Activated B cell treated with CpG ODN at 0.5 μM for 24 hours (primary cell): ENCODE data around the gene PRKAA2. TPM values are rescaled to one million over a fixed set of nuclear protein-coding genes. Genes with fewer than 3 reads are reported as not detected.

Experiments
- ATAC-seq: fragments of 200-7000 bp; cut with Tn5 transposase; one replicate; pipeline ENCODE4 v1.10.0; 2021; ENCODE audit warnings: low read depth, mild to moderate bottlenecking, moderate library complexity
- CTCF ChIA-PET: fragments of 350-600 bp; sonication (Branson Sonifier 250); formaldehyde crosslinking; loops from one replicate; lab custom pipeline; 2021; ENCODE audit warnings: antibody characterized with exemption; lab: Charles Lee
- POLR2A ChIA-PET: fragments of 350-600 bp; sonication (Branson Sonifier 250); formaldehyde crosslinking; loops from one replicate; lab custom pipeline; 2021; ENCODE audit warnings: antibody characterized with exemption; lab: Charles Lee
- DNase-seq: peaks from one replicate; pipeline ENCODE4 v3.0.0; 2022
- H3K27ac Mint-ChIP-seq: one replicate; pipeline ENCODE4 v1.8.0; 2020; ENCODE audit warnings: mixed read lengths
- H3K27me3 Mint-ChIP-seq: one replicate; pipeline ENCODE4 v1.8.0; 2021; ENCODE audit warnings: mixed read lengths
- H3K36me3 Mint-ChIP-seq: one replicate; pipeline ENCODE4 v1.8.0; 2021; ENCODE audit warnings: low read depth, mixed read lengths
- H3K4me1 Mint-ChIP-seq: one replicate; pipeline ENCODE4 v1.8.0; 2021; ENCODE audit warnings: mixed read lengths
- H3K4me3 Mint-ChIP-seq: one replicate; pipeline ENCODE4 v1.8.0; 2020; ENCODE audit warnings: mild to moderate bottlenecking, mixed read lengths
- H3K9me3 Mint-ChIP-seq: one replicate; pipeline ENCODE4 v1.8.0; 2020; ENCODE audit warnings: mixed read lengths
- intact Hi-C: fragments of 100-400 bp; cut with micrococcal nuclease; formaldehyde crosslinking; loops from one replicate; pipeline ENCODE4 v1.15.1; 2024
- total RNA-seq: library from RNA; stranded (reverse); gene quantifications from 2 replicates; pipeline ENCODE4 v1.2.3, GENCODE V29; 2022
- TF ChIP-seq, protein P1 (sequence below): fragments of 200-600 bp; IDR thresholded peaks from one replicate; pipeline ENCODE4 v1.8.0; 2022; ENCODE audit warnings: antibody characterized with exemption, mild to moderate bottlenecking

PRKAA2 gene
- total RNA-seq, 1 donor from 2014 or later: not detected

GRCh38 chr1:56675763-56676162 is 30.6 kb downstream of the PRKAA2 start:
- TF ChIP-seq, protein P1, sequence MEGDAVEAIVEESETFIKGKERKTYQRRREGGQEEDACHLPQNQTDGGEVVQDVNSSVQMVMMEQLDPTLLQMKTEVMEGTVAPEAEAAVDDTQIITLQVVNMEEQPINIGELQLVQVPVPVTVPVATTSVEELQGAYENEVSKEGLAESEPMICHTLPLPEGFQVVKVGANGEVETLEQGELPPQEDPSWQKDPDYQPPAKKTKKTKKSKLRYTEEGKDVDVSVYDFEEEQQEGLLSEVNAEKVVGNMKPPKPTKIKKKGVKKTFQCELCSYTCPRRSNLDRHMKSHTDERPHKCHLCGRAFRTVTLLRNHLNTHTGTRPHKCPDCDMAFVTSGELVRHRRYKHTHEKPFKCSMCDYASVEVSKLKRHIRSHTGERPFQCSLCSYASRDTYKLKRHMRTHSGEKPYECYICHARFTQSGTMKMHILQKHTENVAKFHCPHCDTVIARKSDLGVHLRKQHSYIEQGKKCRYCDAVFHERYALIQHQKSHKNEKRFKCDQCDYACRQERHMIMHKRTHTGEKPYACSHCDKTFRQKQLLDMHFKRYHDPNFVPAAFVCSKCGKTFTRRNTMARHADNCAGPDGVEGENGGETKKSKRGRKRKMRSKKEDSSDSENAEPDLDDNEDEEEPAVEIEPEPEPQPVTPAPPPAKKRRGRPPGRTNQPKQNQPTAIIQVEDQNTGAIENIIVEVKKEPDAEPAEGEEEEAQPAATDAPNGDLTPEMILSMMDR: no peak
- Mint-ChIP-seq H3K9me3 (no peaks in the 10 kb centered on the region), H3K4me1 (no peaks in the 10 kb centered on the region), H3K27me3 (peaks cover 18% of the 10 kb centered on the region), H3K27ac (no peak overlapping the region), H3K36me3 (no peaks in the 10 kb centered on the region), H3K4me3 (no peak overlapping the region)
- intact Hi-C loops: no loop called here
- ChIA-PET POLR2A (no interaction called here), CTCF (no interaction called here)
- DNase-seq (no peak), ATAC-seq (no peak)

DNA sequence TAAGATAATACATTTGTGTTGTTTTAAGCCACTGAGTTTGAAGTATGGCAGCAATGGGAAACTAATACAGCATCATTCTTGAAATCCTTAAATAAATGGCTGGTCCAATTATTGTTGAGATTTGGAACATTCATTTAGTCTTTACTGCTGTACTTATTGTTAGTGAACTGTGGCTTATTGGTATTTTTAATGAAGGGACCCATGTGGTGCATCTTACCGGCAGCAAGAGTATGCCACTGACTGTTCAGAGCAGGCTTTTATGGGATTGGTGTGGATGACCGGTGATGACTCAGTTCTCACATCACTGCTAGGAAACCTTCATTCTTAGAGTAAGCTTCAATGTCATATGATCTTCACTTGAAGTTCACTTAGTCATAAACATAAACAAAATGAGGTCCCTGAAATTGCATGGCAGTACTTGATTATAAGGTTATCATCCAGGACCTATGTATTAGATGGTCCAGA is 31.5 kb downstream of the PRKAA2 start:
- no peak overlapping the region for H3K4me3 Mint-ChIP-seq
- no peaks in the 10 kb centered on the region for H3K36me3 Mint-ChIP-seq
- DNase-seq (no peak), ATAC-seq (no peak)
- no peaks in the 10 kb centered on the region for H3K9me3 Mint-ChIP-seq
- H3K27ac Mint-ChIP-seq: no peak overlapping the region
- CTCF ChIA-PET: no interaction called here
- TF ChIP-seq, protein P1: no peak
- POLR2A ChIA-PET: interaction anchor here (0.6 kb wide), 1 partner anchor 343 kb away, joined by 3 read pairs; no protein-coding TSS in a partner anchor
- H3K4me1 Mint-ChIP-seq: no peaks in the 10 kb centered on the region
- intact Hi-C loops: no loop called here
- peaks cover 16% of the 10 kb centered on the region for H3K27me3 Mint-ChIP-seq

- no peak overlapping the region for H3K27ac Mint-ChIP-seq
- TF ChIP-seq, protein P1: no peak
- no peak overlapping the region for H3K4me3 Mint-ChIP-seq
- H3K36me3 Mint-ChIP-seq: no peaks in the 10 kb centered on the region
- ATAC-seq: no peak
- ChIA-PET CTCF (no interaction called here), POLR2A (no interaction called here)
- intact Hi-C loops: no loop called here
- DNase-seq: no peak
- no peaks in the 10 kb centered on the region for H3K4me1 Mint-ChIP-seq
- no peaks in the 10 kb centered on the region for H3K9me3 Mint-ChIP-seq
- H3K27me3 Mint-ChIP-seq: peaks cover 14% of the 10 kb centered on the region
Measured at GRCh38 chr1:56683569-56683968, 38.5 kb downstream of the PRKAA2 start.

GRCh38 chr1:56686169-56686568 is 41.1 kb downstream of the PRKAA2 start:
- CTCF ChIA-PET: no interaction called here
- no peaks in the 10 kb centered on the region for H3K4me1 Mint-ChIP-seq

GRCh38 chr1:56688522-56689026 is 43.5 kb downstream of the PRKAA2 start:
- Mint-ChIP-seq H3K36me3 (no peaks in the 10 kb centered on the region), H3K4me1 (no peaks in the 10 kb centered on the region), H3K27ac (no peak overlapping the region), H3K4me3 (no peak overlapping the region), H3K9me3 (no peaks in the 10 kb centered on the region), H3K27me3 (peaks cover 6% of the 10 kb centered on the region)
- ChIA-PET CTCF (no interaction called here), POLR2A (no interaction called here)
- TF ChIP-seq, protein P1: no peak
- DNase-seq (no peak), ATAC-seq (no peak)
- intact Hi-C loops: no loop called here

More at GRCh38 chr1:56686169-56686568, 41.1 kb downstream of the PRKAA2 start:
- Mint-ChIP-seq H3K9me3 (no peaks in the 10 kb centered on the region), H3K27me3 (peaks cover 6% of the 10 kb centered on the region), H3K36me3 (no peaks in the 10 kb centered on the region), H3K4me3 (no peak overlapping the region), H3K27ac (no peak overlapping the region)
- DNase-seq (no peak), ATAC-seq (no peak)
- intact Hi-C loops: no loop called here
- TF ChIP-seq, protein P1: no peak
- POLR2A ChIA-PET: no interaction called here
